ENCODE data around the gene ITGA3.

DNA sequence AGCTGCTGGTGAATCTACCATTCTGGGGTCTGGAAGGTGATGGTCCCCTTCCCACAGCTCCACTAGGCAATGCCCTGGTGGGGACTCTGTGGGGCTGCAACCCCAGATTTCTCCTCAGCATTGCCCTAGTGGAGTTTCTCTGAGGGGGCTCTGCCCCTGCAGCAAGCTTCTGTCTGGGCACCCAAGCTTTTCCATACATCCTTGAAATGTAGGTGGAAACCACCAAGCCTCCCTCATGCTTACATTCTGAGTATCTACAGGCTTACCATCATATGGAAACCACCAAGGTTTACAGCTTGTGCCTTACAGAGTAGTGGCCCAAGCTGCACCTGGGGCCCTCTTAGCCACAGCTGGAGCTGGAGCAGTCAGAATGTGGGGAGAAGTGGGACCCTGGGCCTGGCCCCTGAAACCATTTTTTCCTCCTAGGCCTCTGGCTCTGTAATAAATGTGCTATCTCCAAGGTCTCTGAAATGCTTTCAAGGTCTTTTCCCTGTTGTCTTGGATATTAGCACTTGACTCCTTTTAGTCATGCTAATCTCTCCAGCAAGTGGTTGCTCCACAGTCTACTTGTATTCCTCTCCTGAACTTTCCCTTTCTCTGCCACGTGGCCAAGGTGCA, 41.3 kb upstream of the ITGA3 start:
- no peak for TF ChIP-seq POLR2A (IDR thresholded peaks at IDR 0.05)
- TF ChIP-seq, protein P1, sequence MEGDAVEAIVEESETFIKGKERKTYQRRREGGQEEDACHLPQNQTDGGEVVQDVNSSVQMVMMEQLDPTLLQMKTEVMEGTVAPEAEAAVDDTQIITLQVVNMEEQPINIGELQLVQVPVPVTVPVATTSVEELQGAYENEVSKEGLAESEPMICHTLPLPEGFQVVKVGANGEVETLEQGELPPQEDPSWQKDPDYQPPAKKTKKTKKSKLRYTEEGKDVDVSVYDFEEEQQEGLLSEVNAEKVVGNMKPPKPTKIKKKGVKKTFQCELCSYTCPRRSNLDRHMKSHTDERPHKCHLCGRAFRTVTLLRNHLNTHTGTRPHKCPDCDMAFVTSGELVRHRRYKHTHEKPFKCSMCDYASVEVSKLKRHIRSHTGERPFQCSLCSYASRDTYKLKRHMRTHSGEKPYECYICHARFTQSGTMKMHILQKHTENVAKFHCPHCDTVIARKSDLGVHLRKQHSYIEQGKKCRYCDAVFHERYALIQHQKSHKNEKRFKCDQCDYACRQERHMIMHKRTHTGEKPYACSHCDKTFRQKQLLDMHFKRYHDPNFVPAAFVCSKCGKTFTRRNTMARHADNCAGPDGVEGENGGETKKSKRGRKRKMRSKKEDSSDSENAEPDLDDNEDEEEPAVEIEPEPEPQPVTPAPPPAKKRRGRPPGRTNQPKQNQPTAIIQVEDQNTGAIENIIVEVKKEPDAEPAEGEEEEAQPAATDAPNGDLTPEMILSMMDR (IDR thresholded peaks at IDR 0.05), result no peak
